ENCODE results near the gene IL10.

Gene IL10

GRCh38 chr1:206772243-206772937, at the start of gene IL10:
TSS of gene IL10 (minus strand) at chr1:206772494. CDS start at chr1:206772435, 59 bp downstream.
- no peak for DNase-seq

GRCh38 chr1:206821493-206821892, 49.2 kb upstream of the IL10 start:
- DNase-seq = no peak

GRCh38 chr1:206816390-206817287, 44.3 kb upstream of the IL10 start:
- peak in 1 of 2 donors; percentile 41 for DNase-seq

GRCh38 chr1:206814716-206815341, 42.5 kb upstream of the IL10 start:
- no peak for DNase-seq

- DNase-seq = no peak
Measured at GRCh38 chr1:206812471-206812870, 40.2 kb upstream of the IL10 start.

- DNase-seq = no peak
Measured at GRCh38 chr1:206809504-206810084, 37.3 kb upstream of the IL10 start.

DNA sequence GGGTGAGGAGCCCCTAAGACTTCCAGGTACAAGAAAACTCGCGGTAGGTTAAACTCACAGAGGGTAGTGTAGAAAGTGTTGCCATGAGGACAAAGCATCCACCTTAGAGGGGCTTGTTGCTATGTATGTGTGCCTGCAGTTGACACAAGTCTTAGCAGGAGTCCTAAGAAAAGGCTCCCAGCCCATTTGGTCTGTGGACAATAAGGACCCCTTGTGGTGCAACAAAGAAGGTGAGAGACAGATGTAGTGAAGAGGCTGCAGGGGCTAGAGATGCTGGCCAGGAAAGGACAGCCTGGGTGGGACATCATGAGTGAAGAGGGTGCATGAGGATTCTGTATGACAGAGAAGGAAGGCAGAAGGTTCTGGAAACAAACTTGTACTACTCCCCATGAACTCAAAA, 36.3 kb upstream of the IL10 start:
- DNase-seq = no peak

DNA sequence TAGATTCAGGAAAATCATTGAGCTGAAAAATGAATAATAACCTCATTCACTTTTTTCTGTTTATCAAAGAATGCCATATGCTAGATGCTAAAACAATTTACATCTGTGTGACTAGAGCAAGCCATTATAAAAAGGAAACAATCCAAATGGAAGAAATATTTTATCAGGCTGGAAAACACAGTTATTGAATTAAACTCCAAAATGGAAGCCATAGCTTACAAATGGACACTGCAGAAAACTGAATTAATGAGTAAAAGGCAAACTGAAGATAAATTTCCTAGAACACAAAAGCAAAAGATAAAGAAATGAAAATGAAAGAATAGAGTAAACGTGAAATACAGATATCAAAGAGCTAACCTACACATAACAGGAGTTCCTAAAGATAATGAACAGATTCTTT, 33.1 kb upstream of the IL10 start:
- DNase-seq = no peak

DNA sequence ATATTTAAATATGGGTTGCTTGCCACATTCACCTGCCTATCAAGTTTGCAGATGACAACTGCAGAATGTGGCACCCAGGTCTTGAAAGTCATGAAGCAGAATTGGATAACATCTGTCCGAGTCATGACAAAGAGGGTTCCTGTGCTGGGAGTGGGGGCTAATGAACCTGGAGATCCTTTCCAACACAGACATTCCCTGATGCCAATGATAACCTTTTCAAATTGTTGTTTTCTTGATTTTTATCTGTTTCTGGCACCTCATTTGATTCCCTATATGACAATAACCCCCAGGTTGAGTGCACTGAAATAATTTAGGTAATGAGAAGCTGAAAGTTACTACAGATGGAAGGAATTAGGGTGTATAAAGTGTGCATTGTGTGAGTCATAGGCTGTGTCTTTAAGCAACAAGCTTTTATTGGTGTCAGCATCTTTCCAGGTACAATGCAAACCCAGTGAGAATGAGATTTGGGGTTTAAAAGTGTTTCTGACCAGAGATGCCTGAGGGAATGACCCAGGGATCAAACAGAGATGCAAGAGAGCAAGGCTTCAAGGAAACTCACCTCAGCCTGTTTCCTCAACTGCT, 32.0 kb upstream of the IL10 start:
- no peak for DNase-seq

- peak; percentile 68 to 76 for DNase-seq
Measured at GRCh38 chr1:206803221-206803730, 31.0 kb upstream of the IL10 start.

GRCh38 chr1:206802401-206802800, 30.1 kb upstream of the IL10 start:
- DNase-seq = no peak

DNA sequence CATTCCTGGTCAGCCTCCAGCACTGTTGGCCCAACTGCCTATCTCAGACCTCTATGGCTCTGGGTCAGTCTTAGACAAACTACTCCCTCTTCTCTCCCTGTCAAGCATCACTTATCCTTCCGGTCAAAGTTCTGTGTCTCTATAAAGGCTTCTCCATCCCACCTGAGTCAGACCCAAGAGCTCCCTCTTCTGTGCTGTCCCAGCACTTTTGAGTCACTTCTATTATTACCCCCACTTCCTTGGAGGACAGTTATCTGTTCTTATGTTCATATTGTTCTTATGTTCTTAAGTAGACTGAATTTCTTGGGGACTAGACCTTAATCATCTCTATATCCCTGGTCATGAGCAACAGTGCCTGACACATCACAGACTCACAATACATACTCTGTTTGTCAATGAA, 29.2 kb upstream of the IL10 start:
- no peak for DNase-seq

GRCh38 chr1:206800891-206801290, 28.6 kb upstream of the IL10 start:
- DNase-seq = no peak

DNA sequence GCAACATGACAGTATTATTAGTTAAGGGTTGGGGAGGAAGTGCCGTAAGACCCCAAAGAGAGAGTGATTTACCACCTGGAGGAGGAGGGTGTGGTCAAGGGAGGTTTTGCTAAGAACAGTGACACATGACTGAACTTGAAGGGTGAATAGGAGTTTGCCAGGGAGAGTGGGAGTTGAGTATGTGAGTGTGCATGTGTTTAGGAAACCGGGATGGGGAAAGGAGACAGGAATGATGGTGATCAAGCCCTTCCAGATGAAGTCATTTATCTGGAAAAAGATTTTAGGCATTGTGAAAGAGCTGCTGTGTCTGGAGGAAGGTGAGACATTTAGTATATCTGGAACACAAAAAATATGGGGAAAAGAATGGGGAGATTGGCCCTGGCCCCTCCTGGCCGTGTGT, 28.1 kb upstream of the IL10 start:
- DNase-seq = no peak

DNA sequence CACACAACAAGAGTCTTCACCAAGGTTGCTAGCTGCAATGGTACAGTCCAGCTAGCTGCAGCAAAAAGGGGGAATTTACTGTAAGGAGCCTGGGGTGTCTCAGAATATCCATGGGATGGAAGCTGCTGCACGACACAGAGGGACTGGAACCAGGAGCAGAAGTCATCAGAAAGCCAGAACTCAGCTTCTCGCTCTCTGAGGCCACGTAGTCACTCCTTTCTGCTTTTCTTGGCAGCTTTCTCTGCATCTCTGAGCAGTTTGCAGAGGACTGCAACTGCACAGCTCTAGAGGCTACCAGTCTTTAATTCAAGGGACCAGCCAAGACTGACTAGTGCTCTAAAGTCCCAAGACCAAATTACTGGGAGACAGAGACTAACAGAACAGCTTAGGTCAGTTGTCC, 27.0 kb upstream of the IL10 start:
- DNase-seq = no peak

DNA sequence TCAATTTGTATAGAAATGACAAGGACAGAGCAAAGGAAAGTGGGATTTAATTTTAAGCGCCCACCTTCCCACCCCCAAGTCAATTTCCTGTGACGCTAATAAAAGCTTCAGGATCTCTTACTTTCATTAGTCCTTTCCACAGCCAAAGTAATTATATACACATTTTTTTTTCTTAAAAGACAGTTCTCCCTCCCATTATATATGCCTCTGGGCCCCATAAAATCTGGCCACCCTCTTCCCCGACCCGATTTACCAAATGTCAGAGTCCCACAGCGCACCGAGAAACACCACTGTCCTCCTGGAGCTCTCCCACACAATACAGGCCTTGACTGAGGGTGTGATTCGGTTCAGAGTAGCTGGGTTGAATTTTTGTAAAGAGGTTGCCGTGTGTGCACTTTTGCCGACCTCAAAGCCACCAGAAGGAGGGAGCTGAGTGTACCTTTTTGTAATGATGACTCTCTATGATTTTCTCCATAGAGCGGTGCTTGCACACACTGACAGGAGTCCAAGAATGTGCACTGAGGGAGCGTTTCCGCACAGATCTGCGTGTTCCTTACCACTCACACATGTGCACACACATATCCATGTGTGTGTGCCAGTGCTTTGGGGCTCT, 26.2 kb upstream of the IL10 start:
- no peak for DNase-seq

DNA sequence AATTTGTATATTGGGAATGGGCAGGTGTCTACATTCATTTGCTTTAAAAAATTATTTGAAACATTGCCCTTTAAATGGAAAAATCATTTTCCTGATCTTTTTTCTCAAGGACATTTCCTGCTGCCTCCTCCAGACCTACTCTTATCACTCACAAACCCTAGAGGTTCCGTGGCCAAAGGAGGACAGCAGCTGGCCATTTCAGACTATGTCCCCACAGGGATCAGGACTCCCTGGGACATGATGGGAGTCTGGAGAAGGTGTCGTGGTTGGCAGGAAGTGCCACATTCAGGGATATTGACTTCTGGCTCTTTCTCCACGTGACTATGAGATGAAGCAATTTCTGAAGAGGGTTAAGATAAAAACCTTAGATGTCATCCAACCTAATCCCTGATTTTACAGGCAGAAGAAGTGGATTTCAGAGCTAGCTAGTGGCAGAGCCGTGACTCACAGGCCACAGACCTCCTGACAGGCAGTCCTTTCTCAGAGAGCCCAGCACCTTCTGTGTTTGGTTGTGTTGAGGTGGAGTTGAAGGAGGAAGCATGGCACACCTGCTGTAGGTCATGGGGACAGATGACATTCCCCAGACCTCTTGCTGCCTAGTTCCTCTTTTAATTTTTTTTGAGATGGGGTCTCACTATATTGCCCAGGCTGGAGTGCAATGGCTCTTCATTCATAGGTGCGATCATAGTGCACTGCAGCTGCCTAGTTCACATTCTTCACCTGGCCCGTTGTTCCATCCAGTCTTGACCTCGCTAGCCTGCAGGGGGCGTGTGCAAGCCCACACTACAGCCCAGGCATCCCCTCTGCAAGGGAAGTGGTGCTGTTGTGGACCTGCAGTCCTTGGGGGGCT, 25.5 kb upstream of the IL10 start:
- no peak for DNase-seq

DNA sequence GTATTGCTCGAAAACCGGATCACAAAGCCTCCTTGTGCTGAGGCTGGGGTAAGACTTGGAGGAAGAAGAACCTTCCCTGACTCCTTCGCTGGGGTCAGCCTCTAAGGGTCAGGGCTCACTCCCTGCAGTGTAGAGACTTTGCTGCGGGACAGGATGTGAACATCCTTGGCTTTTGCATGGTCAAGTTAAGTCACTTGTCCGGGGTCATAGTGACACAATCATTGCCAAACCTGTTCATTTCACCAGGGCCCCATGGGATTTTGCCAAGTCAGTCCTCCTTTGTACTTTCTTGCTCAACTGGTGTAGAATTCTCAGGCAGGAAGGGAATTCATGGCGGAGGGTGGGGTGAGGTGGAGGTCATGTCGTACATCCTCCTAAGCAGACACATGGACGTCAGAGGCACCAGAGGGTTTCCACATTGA, 24.7 kb upstream of the IL10 start:
- DNase-seq = no peak

- no peak for DNase-seq
Measured at GRCh38 chr1:206796116-206796515, 23.8 kb upstream of the IL10 start.

- peak; percentile 56 to 65 for DNase-seq
Measured at GRCh38 chr1:206794294-206794908, 22.1 kb upstream of the IL10 start.

- no peak for DNase-seq
Measured at GRCh38 chr1:206793620-206794019, 21.3 kb upstream of the IL10 start.
